ENCODE data around the gene SH2D2A.

SH2D2A gene
- total RNA-seq, result 72.2 to 87.2 reads per million in 2 donors

- peak; percentile 92 for DNase-seq
Observed at GRCh38 chr1:156816561-156817328, at the start of gene SH2D2A. SH2D2A (minus strand) TSS chr1:156816848; CDS start chr1:156816708, 140 bp downstream.

- no peak for DNase-seq
Observed at GRCh38 chr1:156865865-156866248, 49.2 kb upstream of the SH2D2A start.

GRCh38 chr1:156865258-156865657 is 48.6 kb upstream of the SH2D2A start:
- no peak for DNase-seq

GRCh38 chr1:156864796-156865195 is 48.1 kb upstream of the SH2D2A start:
- no peak for DNase-seq

- DNase-seq, result no peak
Observed at GRCh38 chr1:156863631-156864030, 47.0 kb upstream of the SH2D2A start.

GRCh38 chr1:156862997-156863599 is 46.5 kb upstream of the SH2D2A start:
- no peak for DNase-seq

- no peak for DNase-seq
Observed at GRCh38 chr1:156862584-156862983, 45.9 kb upstream of the SH2D2A start.

GRCh38 chr1:156860628-156861423 is 44.2 kb upstream of the SH2D2A start, which contains the start of gene NTRK1:
NTRK1 (plus strand) TSS chr1:156860865; CDS start chr1:156860935, 70 bp downstream.
- peak; percentile 45 for DNase-seq

- DNase-seq, result peak; percentile 51
Observed at GRCh38 chr1:156860113-156860627, 43.5 kb upstream of the SH2D2A start.

- no peak for DNase-seq
Observed at GRCh38 chr1:156859523-156860112, 43.0 kb upstream of the SH2D2A start.

- no peak for DNase-seq
Observed at GRCh38 chr1:156858959-156859522, 42.4 kb upstream of the SH2D2A start, which contains the start of gene INSRR. INSRR (minus strand) TSS chr1:156859117; CDS start chr1:156858621, 496 bp downstream.

- DNase-seq, result no peak
Observed at GRCh38 chr1:156858555-156858956, 41.9 kb upstream of the SH2D2A start.

- DNase-seq, result no peak
Observed at GRCh38 chr1:156857532-156857931, 40.9 kb upstream of the SH2D2A start.

GRCh38 chr1:156856282-156856785 is 39.7 kb upstream of the SH2D2A start:
- no peak for DNase-seq

GRCh38 chr1:156854634-156855033 is 38.0 kb upstream of the SH2D2A start:
- no peak for DNase-seq

GRCh38 chr1:156853761-156854160 is 37.1 kb upstream of the SH2D2A start:
- no peak for DNase-seq

- no peak for DNase-seq
Observed at GRCh38 chr1:156852418-156852874, 35.8 kb upstream of the SH2D2A start.

GRCh38 chr1:156851779-156852417 is 35.2 kb upstream of the SH2D2A start:
- no peak for DNase-seq

GRCh38 chr1:156849151-156849496 is 32.5 kb upstream of the SH2D2A start:
- no peak for DNase-seq

GRCh38 chr1:156848461-156849150 is 32.0 kb upstream of the SH2D2A start:
- peak; percentile 62 for DNase-seq
